ENCODE data around the gene SMAD9.

GRCh38 chr13:36910545-36910944 lies 9.5 kb downstream of the SMAD9 start:
- TF ChIP-seq CTCF (IDR thresholded peaks at IDR 0.05), result no peak
- no peak for TF ChIP-seq POLR2A (IDR thresholded peaks at IDR 0.05)

Measured in esophagus squamous epithelium (tissue), 4 donors.